GM06990 (cell line): ENCODE data around the gene CMTM1.

ENCODE experiments used
- DNase-seq: peaks from one replicate; pipeline ENCODE4 v3.0.0-alpha.2; 2011; ENCODE audit not compliant: insufficient read length; ENCODE audit errors: extremely low read depth
- H3K27me3 ChIP-seq: replicated peaks from 2 replicates; pipeline ENCODE4 v1.6.0; 2011; ENCODE audit warnings: low read length; ENCODE audit not compliant: control insufficient read depth, insufficient read depth
- H3K36me3 ChIP-seq: 2 replicates; pipeline ENCODE4 v1.5.1; 2011; ENCODE audit warnings: low read length; ENCODE audit not compliant: control insufficient read depth, insufficient read depth
- H3K4me3 ChIP-seq: replicated peaks from 2 replicates; pipeline ENCODE4 v1.5.1; 2011; ENCODE audit warnings: low read depth, mild to moderate bottlenecking, control low read depth, low read length
- CTCF ChIP-seq: IDR thresholded peaks from 2 replicates; pipeline ENCODE4 v1.5.1; 2011; ENCODE audit warnings: low read length, control low read depth, mild to moderate bottlenecking, inconsistent platforms; ENCODE audit not compliant: insufficient read depth, poor library complexity, severe bottlenecking

Gene CMTM1

GRCh38 chr16:66566051-66566901, at the start of gene CMTM1:
Gene CMTM1, plus strand, starts transcription at chr16:66566439. Its CDS starts 75 bp downstream, at chr16:66566514.
- no peak for DNase-seq
- no peak within 1 kb of the TSS for H3K4me3 ChIP-seq
- H3K36me3 ChIP-seq: peaks cover 2% of the 10 kb centered on the region
- TF ChIP-seq CTCF: no peak
- no peaks in the 10 kb centered on the region for H3K27me3 ChIP-seq

- Histone ChIP-seq H3K27me3 (no peaks in the 10 kb centered on the region; the same call in 1 of the 2 replicates), H3K4me3 (no peak overlapping the region), H3K36me3 (no peaks in the 10 kb centered on the region)
- no peak for TF ChIP-seq CTCF
- no peak for DNase-seq
These were observed 49.8 kb upstream of the CMTM1 start for GRCh38 chr16:66516509-66516807.

- no peak for TF ChIP-seq CTCF
- Histone ChIP-seq H3K4me3 (peak overlapping the region; percentile 35), H3K27me3 (no peaks in the 10 kb centered on the region), H3K36me3 (no peaks in the 10 kb centered on the region)
- DNase-seq: peak; percentile 89
These were observed 49.2 kb upstream of the CMTM1 start for GRCh38 chr16:66516808-66517585.

- TF ChIP-seq CTCF: no peak
- Histone ChIP-seq H3K27me3 (no peaks in the 10 kb centered on the region), H3K36me3 (no peaks in the 10 kb centered on the region), H3K4me3 (no peak overlapping the region; the same call in 1 of the 2 replicates)
- DNase-seq: no peak
These were observed 48.5 kb upstream of the CMTM1 start for GRCh38 chr16:66517586-66518263.

GRCh38 chr16:66519482-66520373, 46.5 kb upstream of the CMTM1 start:
- Histone ChIP-seq H3K4me3 (no peak overlapping the region), H3K36me3 (no peaks in the 10 kb centered on the region), H3K27me3 (no peaks in the 10 kb centered on the region)
- DNase-seq: no peak
- TF ChIP-seq CTCF: no peak
